B cell (primary cell): ENCODE data around the gene KRT39.

Experiments used
- CTCF ChIP-seq: fragments of 200-600 bp; IDR thresholded peaks from one replicate; pipeline ENCODE4 v1.8.0; 2022; ENCODE audit warnings: antibody characterized with exemption, mild to moderate bottlenecking
- EZH2 ChIP-seq: IDR thresholded peaks from 2 replicates; pipeline ENCODE4 v1.6.1; 2012; ENCODE audit warnings: borderline replicate concordance, low read depth, mild to moderate bottlenecking, moderate library complexity, low read length; ENCODE audit not compliant: insufficient read depth, poor library complexity, severe bottlenecking

- no peak for TF ChIP-seq CTCF
- no peak for TF ChIP-seq EZH2
Observed at GRCh38 chr17:40935624-40936023, 31.1 kb downstream of the KRT39 start.
